HL-60 (cell line): ENCODE measurements around the gene DGKI.

Source experiments
- DNase-seq, 2 experiments: peaks; one replicate each; pipeline ENCODE4 v3.0.0-alpha.2; 2010 to 2020; ENCODE audit warnings: low read depth in 1 of 2, low spot score in 1 of 2
- H3K27ac ChIP-seq: fragments of 250-450 bp; sonication (Bioruptor Pico); replicated peaks from 2 replicates; pipeline ENCODE4 v1.5.1; 2020; ENCODE audit warnings: mild to moderate bottlenecking, moderate library complexity
- H3K27me3 ChIP-seq: fragments of 250-450 bp; sonication (Bioruptor Pico); 2 replicates; pipeline ENCODE4 v1.5.1; 2021; ENCODE audit warnings: mild to moderate bottlenecking, moderate library complexity; ENCODE audit not compliant: insufficient read depth, poor library complexity, severe bottlenecking
- H3K4me3 ChIP-seq: replicated peaks from 2 replicates; pipeline ENCODE4 v1.5.1; 2011; ENCODE audit warnings: mild to moderate bottlenecking, control low read depth, low read length; ENCODE audit not compliant: insufficient read depth
- GABPA ChIP-seq: IDR thresholded peaks from 2 replicates; pipeline ENCODE4 v1.6.1; 2012; ENCODE audit warnings: low read depth
- POLR2AphosphoS5 ChIP-seq: IDR thresholded peaks from 2 replicates; pipeline ENCODE4 v1.6.1; 2012; ENCODE audit warnings: low read depth
- SPI1 ChIP-seq: IDR thresholded peaks from 2 replicates; pipeline ENCODE4 v1.6.1; 2012; ENCODE audit warnings: low read depth, mild to moderate bottlenecking, borderline replicate concordance
- TF ChIP-seq, protein P1 (sequence below): IDR thresholded peaks from 2 replicates; pipeline ENCODE4 v1.6.1; 2012; ENCODE audit warnings: low read depth; ENCODE audit not compliant: insufficient replicate concordance
- TF ChIP-seq, protein P2 (sequence below): IDR thresholded peaks from one replicate; pipeline ENCODE4 v1.5.1; 2011; ENCODE audit warnings: low read length, control low read depth, inconsistent platforms; ENCODE audit not compliant: insufficient read depth

The DGKI gene

DNA sequence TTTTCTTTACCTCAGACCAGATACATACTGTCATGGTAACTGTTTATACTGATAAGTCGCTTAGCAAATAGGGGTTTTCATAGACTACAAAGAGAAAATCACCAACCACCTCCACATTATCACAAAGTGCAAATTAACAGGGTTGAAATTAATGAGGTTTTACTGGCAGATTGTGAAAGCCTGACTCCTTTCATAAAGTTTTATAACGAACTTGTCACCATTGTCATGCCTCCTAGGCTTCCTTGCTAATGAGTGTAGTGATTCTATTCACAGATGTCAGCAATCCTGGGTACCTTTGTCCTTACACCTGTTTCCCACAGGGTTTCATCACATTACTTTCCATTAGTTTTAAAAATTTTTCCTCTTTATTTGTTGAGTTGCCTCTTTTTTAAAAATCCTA lies 361.0 kb downstream of the DGKI start:
- Histone ChIP-seq H3K27ac (no peak overlapping the region), H3K27me3 (peaks cover 3% of the 10 kb centered on the region)
- TF ChIP-seq SPI1 (no peak), GABPA (no peak), POLR2AphosphoS5 (no peak)
- TF ChIP-seq, protein P1, sequence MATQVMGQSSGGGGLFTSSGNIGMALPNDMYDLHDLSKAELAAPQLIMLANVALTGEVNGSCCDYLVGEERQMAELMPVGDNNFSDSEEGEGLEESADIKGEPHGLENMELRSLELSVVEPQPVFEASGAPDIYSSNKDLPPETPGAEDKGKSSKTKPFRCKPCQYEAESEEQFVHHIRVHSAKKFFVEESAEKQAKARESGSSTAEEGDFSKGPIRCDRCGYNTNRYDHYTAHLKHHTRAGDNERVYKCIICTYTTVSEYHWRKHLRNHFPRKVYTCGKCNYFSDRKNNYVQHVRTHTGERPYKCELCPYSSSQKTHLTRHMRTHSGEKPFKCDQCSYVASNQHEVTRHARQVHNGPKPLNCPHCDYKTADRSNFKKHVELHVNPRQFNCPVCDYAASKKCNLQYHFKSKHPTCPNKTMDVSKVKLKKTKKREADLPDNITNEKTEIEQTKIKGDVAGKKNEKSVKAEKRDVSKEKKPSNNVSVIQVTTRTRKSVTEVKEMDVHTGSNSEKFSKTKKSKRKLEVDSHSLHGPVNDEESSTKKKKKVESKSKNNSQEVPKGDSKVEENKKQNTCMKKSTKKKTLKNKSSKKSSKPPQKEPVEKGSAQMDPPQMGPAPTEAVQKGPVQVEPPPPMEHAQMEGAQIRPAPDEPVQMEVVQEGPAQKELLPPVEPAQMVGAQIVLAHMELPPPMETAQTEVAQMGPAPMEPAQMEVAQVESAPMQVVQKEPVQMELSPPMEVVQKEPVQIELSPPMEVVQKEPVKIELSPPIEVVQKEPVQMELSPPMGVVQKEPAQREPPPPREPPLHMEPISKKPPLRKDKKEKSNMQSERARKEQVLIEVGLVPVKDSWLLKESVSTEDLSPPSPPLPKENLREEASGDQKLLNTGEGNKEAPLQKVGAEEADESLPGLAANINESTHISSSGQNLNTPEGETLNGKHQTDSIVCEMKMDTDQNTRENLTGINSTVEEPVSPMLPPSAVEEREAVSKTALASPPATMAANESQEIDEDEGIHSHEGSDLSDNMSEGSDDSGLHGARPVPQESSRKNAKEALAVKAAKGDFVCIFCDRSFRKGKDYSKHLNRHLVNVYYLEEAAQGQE: no peak
- TF ChIP-seq, protein P2, sequence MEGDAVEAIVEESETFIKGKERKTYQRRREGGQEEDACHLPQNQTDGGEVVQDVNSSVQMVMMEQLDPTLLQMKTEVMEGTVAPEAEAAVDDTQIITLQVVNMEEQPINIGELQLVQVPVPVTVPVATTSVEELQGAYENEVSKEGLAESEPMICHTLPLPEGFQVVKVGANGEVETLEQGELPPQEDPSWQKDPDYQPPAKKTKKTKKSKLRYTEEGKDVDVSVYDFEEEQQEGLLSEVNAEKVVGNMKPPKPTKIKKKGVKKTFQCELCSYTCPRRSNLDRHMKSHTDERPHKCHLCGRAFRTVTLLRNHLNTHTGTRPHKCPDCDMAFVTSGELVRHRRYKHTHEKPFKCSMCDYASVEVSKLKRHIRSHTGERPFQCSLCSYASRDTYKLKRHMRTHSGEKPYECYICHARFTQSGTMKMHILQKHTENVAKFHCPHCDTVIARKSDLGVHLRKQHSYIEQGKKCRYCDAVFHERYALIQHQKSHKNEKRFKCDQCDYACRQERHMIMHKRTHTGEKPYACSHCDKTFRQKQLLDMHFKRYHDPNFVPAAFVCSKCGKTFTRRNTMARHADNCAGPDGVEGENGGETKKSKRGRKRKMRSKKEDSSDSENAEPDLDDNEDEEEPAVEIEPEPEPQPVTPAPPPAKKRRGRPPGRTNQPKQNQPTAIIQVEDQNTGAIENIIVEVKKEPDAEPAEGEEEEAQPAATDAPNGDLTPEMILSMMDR: no peak

DNA sequence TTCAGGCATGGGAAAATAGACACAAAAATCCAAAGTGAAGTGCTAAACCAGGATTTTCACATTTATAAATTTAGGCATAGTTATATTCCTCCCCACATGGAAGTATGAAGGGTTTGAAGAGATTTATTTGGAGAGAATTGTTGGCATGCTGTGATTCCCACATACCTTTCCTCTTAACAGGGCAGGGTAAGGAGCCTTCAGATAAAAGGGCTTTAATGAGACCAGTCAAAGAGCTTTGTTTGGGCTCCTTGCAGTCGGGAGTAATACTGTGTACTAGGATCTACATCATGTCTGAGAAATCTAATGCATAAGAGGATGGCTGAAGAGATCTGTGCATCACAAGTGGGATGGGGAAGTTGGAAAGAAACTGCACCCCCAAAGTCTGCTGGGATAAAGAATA lies 362.4 kb downstream of the DGKI start:
- H3K4me3 ChIP-seq: no peak overlapping the region
- DNase-seq: no peak

More for the DNA sequence above, 361.0 kb downstream of the DGKI start:
- no peak overlapping the region for H3K4me3 ChIP-seq
- no peak for DNase-seq

DNA sequence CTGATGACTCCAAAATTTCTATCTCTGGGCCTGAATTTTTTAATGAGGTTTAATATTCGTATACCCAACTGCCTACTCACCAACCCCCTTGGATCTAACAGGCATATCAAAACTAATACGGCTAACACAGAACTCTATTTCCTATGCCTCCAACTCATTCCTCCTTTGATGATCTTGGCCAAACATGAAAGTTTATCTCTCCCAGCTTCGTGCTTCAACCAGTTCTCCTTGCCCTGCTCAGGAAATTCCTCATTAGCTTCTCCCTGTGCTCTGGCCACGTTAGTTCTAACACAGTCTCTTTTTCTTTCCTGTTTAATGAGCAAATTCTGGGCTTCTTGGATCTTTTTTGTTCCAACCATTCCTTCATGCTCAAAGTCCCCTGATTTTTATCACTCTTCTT lies 364.3 kb downstream of the DGKI start:
- H3K27me3 ChIP-seq: no peaks in the 10 kb centered on the region
- H3K27ac ChIP-seq: no peak overlapping the region
- TF ChIP-seq GABPA (no peak), POLR2AphosphoS5 (no peak), SPI1 (no peak)
- TF ChIP-seq, protein P2: no peak
- TF ChIP-seq, protein P1: no peak
- DNase-seq: no peak
- H3K4me3 ChIP-seq: no peak overlapping the region

More for the DNA sequence above, 362.4 kb downstream of the DGKI start:
- Histone ChIP-seq H3K27me3 (no peaks in the 10 kb centered on the region), H3K27ac (no peak overlapping the region)
- TF ChIP-seq SPI1 (no peak), GABPA (no peak), POLR2AphosphoS5 (no peak)
- TF ChIP-seq, protein P2: no peak
- TF ChIP-seq, protein P1: no peak
